Neural cell (in vitro differentiated cells): ENCODE results near the gene LYSMD3.

ENCODE experiments used
- CTCF ChIP-seq: fragments of 450-650 bp; IDR thresholded peaks from 2 replicates; pipeline ENCODE4 v1.5.1; 2014; ENCODE audit warnings: antibody characterized with exemption, mild to moderate bottlenecking, moderate library complexity; ENCODE audit not compliant: poor library complexity, severe bottlenecking
- REST ChIP-seq: IDR thresholded peaks from 2 replicates; pipeline ENCODE4 v1.6.1; 2012; ENCODE audit warnings: borderline replicate concordance

- TF ChIP-seq REST (no peak), CTCF (no peak)
These were observed 33.0 kb upstream of the LYSMD3 start for GRCh38 chr5:90562341-90562740.
